PC-9 (cell line): ENCODE results near the gene MRPL4.

Experiments used
- EZH2 ChIP-seq: fragments of 200-600 bp; sonication (generic); IDR thresholded peaks from 2 replicates; pipeline ENCODE4 v1.8.0; 2017; ENCODE audit warnings: antibody characterized with exemption, low read depth
- TF ChIP-seq, protein P1 (sequence below): fragments of 200-600 bp; sonication (generic); conservative IDR thresholded peaks from 2 replicates; pipeline ENCODE4 v1.6.1; 2017; ENCODE audit warnings: mixed run types, antibody characterized with exemption, mild to moderate bottlenecking, moderate library complexity

DNA sequence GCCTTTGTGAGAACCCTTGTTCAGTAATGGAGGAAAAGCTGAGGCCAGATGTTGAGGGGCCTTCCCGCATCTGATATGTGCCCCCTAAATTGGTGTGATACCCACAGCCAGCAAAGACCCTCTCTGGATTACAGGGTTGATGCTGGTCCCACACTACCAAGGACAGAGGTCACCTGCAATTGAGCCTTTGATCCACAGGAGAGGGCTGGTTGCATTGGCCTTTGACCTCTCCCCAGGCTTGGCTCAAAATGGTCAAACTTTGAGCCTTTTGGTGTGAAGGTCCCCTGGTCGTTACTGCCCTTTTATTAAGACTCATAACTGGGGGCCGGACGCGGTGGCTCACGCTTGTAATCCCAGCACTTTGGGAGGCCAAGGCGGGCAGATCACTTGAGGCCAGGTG, 8.4 kb upstream of the MRPL4 start:
- TF ChIP-seq, protein P1, sequence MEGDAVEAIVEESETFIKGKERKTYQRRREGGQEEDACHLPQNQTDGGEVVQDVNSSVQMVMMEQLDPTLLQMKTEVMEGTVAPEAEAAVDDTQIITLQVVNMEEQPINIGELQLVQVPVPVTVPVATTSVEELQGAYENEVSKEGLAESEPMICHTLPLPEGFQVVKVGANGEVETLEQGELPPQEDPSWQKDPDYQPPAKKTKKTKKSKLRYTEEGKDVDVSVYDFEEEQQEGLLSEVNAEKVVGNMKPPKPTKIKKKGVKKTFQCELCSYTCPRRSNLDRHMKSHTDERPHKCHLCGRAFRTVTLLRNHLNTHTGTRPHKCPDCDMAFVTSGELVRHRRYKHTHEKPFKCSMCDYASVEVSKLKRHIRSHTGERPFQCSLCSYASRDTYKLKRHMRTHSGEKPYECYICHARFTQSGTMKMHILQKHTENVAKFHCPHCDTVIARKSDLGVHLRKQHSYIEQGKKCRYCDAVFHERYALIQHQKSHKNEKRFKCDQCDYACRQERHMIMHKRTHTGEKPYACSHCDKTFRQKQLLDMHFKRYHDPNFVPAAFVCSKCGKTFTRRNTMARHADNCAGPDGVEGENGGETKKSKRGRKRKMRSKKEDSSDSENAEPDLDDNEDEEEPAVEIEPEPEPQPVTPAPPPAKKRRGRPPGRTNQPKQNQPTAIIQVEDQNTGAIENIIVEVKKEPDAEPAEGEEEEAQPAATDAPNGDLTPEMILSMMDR, result no peak
- TF ChIP-seq EZH2, result no peak
